GM18873 (cell line): ENCODE data around the gene KIF19.

Experiments
- ATAC-seq: cut with Tn5 transposase; IDR thresholded peaks from one replicate; pipeline ENCODE4 v1.9.1; 2021; ENCODE audit warnings: mild to moderate bottlenecking, moderate library complexity, moderate number of reproducible peaks; ENCODE audit not compliant: unreplicated experiment, low FRiP score

Gene KIF19

GRCh38 chr17:74304184-74304583 is 21.8 kb upstream of the KIF19 start:
- ATAC-seq = no peak

- no peak for ATAC-seq
Observed at GRCh38 chr17:74305865-74306654, 20.0 kb upstream of the KIF19 start.

- no peak for ATAC-seq
Observed at GRCh38 chr17:74307984-74308773, 17.8 kb upstream of the KIF19 start.

- ATAC-seq = no peak
Observed at GRCh38 chr17:74309902-74310301, 16.1 kb upstream of the KIF19 start.

- ATAC-seq = no peak
Observed at GRCh38 chr17:74314877-74315276, 11.1 kb upstream of the KIF19 start.

GRCh38 chr17:74316220-74316619 is 9.8 kb upstream of the KIF19 start:
- no peak for ATAC-seq

- no peak for ATAC-seq
Observed at GRCh38 chr17:74317071-74317470, 9.0 kb upstream of the KIF19 start.

- no peak for ATAC-seq
Observed at GRCh38 chr17:74318391-74318790, 7.6 kb upstream of the KIF19 start.

- ATAC-seq = no peak
Observed at GRCh38 chr17:74324521-74324920, 1.5 kb upstream of the KIF19 start.

GRCh38 chr17:74325376-74325742 is 667 bp upstream of the KIF19 start:
- no peak for ATAC-seq

GRCh38 chr17:74326506-74326905 is 480 bp downstream of the KIF19 start:
- ATAC-seq = no peak

- no peak for ATAC-seq
Observed at GRCh38 chr17:74328487-74328886, 2.5 kb downstream of the KIF19 start.

- ATAC-seq = no peak
Observed at GRCh38 chr17:74329378-74329777, 3.4 kb downstream of the KIF19 start.

GRCh38 chr17:74330446-74330845 is 4.4 kb downstream of the KIF19 start:
- no peak for ATAC-seq

- ATAC-seq = no peak
Observed at GRCh38 chr17:74332017-74332650, 6.1 kb downstream of the KIF19 start.

- ATAC-seq = no peak
Observed at GRCh38 chr17:74332763-74333283, 6.8 kb downstream of the KIF19 start.

- no peak for ATAC-seq
Observed at GRCh38 chr17:74334393-74335039, 8.5 kb downstream of the KIF19 start.

- ATAC-seq = no peak
Observed at GRCh38 chr17:74335529-74336062, 9.6 kb downstream of the KIF19 start.

- ATAC-seq = no peak
Observed at GRCh38 chr17:74336307-74336706, 10.3 kb downstream of the KIF19 start.

- no peak for ATAC-seq
Observed at GRCh38 chr17:74337834-74338500, 11.9 kb downstream of the KIF19 start.
